K562 (cell line): Measurements from ENCODE around the gene ZNF334. TPM values are rescaled to one million over a fixed set of nuclear protein-coding genes. Genes with fewer than 3 reads are reported as not detected.

Source experiments
- ATAC-seq: fragments of 200-7000 bp; cut with Tn5 transposase; 3 replicates; pipeline ENCODE4 v1.9.1; 2020; ENCODE audit warnings: moderate library complexity
- BruUV-seq: library from RNA; stranded (reverse); fragments of 400-500 nt; replicated peaks from 2 replicates; lab custom pipeline; 2021; lab: Mats Ljungman, UMichigan
- CTCF ChIA-PET: fragments of 300-600 bp; formaldehyde crosslinking; extraction: SDS; loops from one replicate; lab custom pipeline; 2021; ENCODE audit warnings: low intra/inter-chr PET ratio; lab: Yijun Ruan, JAX
- POLR2A ChIA-PET: fragments of 300-600, 350-650 bp; sonication (Branson Sonifier 250); formaldehyde crosslinking; extraction: SDS; loops from one replicate; lab custom pipeline; 2021; ENCODE audit warnings: antibody characterized with exemption, inconsistent platforms; lab: Yijun Ruan, JAX
- DNase-seq, 4 experiments: peaks; one replicate each; pipeline versions ENCODE4 v3.0.0 to v3.0.0-alpha.2; 2011 to 2018; ENCODE audit warnings: low spot score in 3 of 4, mixed read lengths in 3 of 4; ENCODE audit errors: extremely low read depth in 1 of 4
- FAIRE-seq: peaks from 2 replicates; lab custom pipeline; 2011; peaks lifted over from hg19 to GRCh38; lab: Jason Lieb, UNC
- H2AFZ ChIP-seq: 2 replicates; pipeline ENCODE4 v1.6.0; 2011; ENCODE audit warnings: low read depth, low read length, control low read depth, inconsistent platforms
- H3K27ac ChIP-seq: fragments of 200-600 bp; 3 replicates; pipeline ENCODE4 v1.8.0; 2011; ENCODE audit warnings: low read depth, mild to moderate bottlenecking, control low read depth, inconsistent platforms, low read length, moderate library complexity, mixed read lengths; ENCODE audit errors: extremely low read depth
- H3K27me3 ChIP-seq, 2 experiments: fragments of 300-600 bp in 1 of 2; 2 replicates in 1 of 2; 3 replicates in 1 of 2; pipeline versions ENCODE4 v1.6.0 to v1.8.0; 2011; ENCODE audit warnings: inconsistent platforms in 2 of 2, low read length in 2 of 2, mild to moderate bottlenecking in 1 of 2, mixed read lengths in 1 of 2, moderate library complexity in 1 of 2; ENCODE audit not compliant: control insufficient read depth in 2 of 2, insufficient read depth in 2 of 2
- H3K36me3 ChIP-seq: fragments of 300-600 bp; 3 replicates; pipeline ENCODE4 v1.8.0; 2011; ENCODE audit warnings: mild to moderate bottlenecking, low read length, inconsistent platforms; ENCODE audit not compliant: control insufficient read depth, insufficient read depth
- H3K4me1 ChIP-seq, 2 experiments: fragments of 200-600 bp in 1 of 2; replicated peaks in 1 of 2; 2 replicates in 1 of 2; 3 replicates in 1 of 2; pipeline versions ENCODE4 v1.5.1 to v1.8.0; 2011; ENCODE audit warnings: inconsistent platforms in 2 of 2, low read length in 2 of 2, mild to moderate bottlenecking in 1 of 2, mixed read lengths in 1 of 2, moderate library complexity in 1 of 2; ENCODE audit not compliant: control insufficient read depth in 2 of 2, insufficient read depth in 2 of 2
- H3K4me2 ChIP-seq: 2 replicates; pipeline ENCODE4 v1.6.1; 2011; ENCODE audit warnings: low read length, control low read depth, inconsistent platforms, mixed read lengths; ENCODE audit not compliant: insufficient read depth
- H3K4me3 ChIP-seq: fragments of 200-600 bp; sonication (generic), shearing (Covaris generic); 2 replicates; pipeline ENCODE4 v1.5.1; 2016; ENCODE audit warnings: control low read depth, inconsistent platforms
- H3K79me2 ChIP-seq: fragments of 200-600 bp; 3 replicates; pipeline ENCODE4 v1.8.0; 2011; ENCODE audit warnings: low read length, inconsistent platforms; ENCODE audit not compliant: control insufficient read depth, insufficient read depth
- H3K9ac ChIP-seq, 2 experiments: 2 replicates each; pipeline versions ENCODE4 v1.6.0 to v1.6.1; 2011; ENCODE audit warnings: low read depth in 2 of 2, low read length in 2 of 2, control low read depth in 1 of 2, inconsistent platforms in 1 of 2, mild to moderate bottlenecking in 1 of 2, mixed read lengths in 1 of 2; ENCODE audit not compliant: insufficient read depth in 1 of 2
- H3K9me1 ChIP-seq: one replicate; pipeline ENCODE4 v1.6.0; 2011; ENCODE audit warnings: inconsistent platforms, mild to moderate bottlenecking, low read length, moderate library complexity; ENCODE audit not compliant: control insufficient read depth, insufficient read depth
- H3K9me3 ChIP-seq: replicated peaks from 2 replicates; pipeline ENCODE4 v1.5.1; 2011; ENCODE audit warnings: low read depth, low read length, inconsistent platforms; ENCODE audit not compliant: control insufficient read depth, insufficient read depth
- H4K20me1 ChIP-seq: replicated peaks from 2 replicates; pipeline ENCODE4 v1.6.1; 2011; ENCODE audit warnings: low read length, inconsistent platforms, mixed read lengths; ENCODE audit not compliant: control insufficient read depth, insufficient read depth
- C11orf30 ChIP-seq: fragments of 450-650 bp; IDR thresholded peaks from 2 replicates; pipeline ENCODE4 v1.6.1; 2016; ENCODE audit warnings: low read depth, mild to moderate bottlenecking
- CHD2 ChIP-seq: IDR thresholded peaks from 2 replicates; pipeline ENCODE4 v1.6.1; 2011; ENCODE audit warnings: low read depth, low read length
- CREM ChIP-seq: IDR thresholded peaks from 2 replicates; pipeline ENCODE4 v1.6.1; 2014; ENCODE audit warnings: antibody characterized with exemption, low read depth
- LARP7 ChIP-seq: fragments of 450-650 bp; IDR thresholded peaks from 2 replicates; pipeline ENCODE4 v1.6.1; 2016
- MAFF ChIP-seq: IDR thresholded peaks from 2 replicates; pipeline ENCODE4 v1.6.1; 2012; ENCODE audit warnings: low read length, improper control_type of control experiment
- MAFG ChIP-seq: fragments of 450-650 bp; conservative IDR thresholded peaks from 2 replicates; pipeline ENCODE4 v1.6.1; 2016; ENCODE audit warnings: missing genetic modification characterization, missing compliant biosample characterization
- MEIS2 ChIP-seq: fragments of 450-650 bp; IDR thresholded peaks from 2 replicates; pipeline ENCODE4 v1.6.1; 2014; ENCODE audit warnings: mild to moderate bottlenecking; ENCODE audit not compliant: partially characterized antibody
- NFE2 ChIP-seq: IDR thresholded peaks from 2 replicates; pipeline ENCODE4 v1.6.1; 2014; ENCODE audit warnings: antibody characterized with exemption, low read depth
- TEAD1 ChIP-seq, 2 experiments: fragments of 450-650 bp in 1 of 2; sonication (generic) in 1 of 2; formaldehyde crosslinking; IDR thresholded peaks; 2 replicates each; pipeline versions ENCODE4 v1.4.0 to v1.8.0; 2020 to 2022; ENCODE audit warnings: mild to moderate bottlenecking in 2 of 2, missing genetic modification reagents in 1 of 2
- ZNF316 ChIP-seq: fragments of 450-650 bp; IDR thresholded peaks from 2 replicates; pipeline ENCODE4 v1.6.1; 2016
- ZSCAN32 ChIP-seq: fragments of 450-650 bp; formaldehyde crosslinking; IDR thresholded peaks from 2 replicates; pipeline ENCODE4 v1.4.0; 2020; ENCODE audit warnings: mild to moderate bottlenecking, moderate library complexity
- WGBS: fragments of 100-300 bp; shearing (Covaris generic); methylation state at CpG from one replicate; pipeline ENCODE4 v1.1.6; 2016; ENCODE audit warnings: low coverage, mixed read lengths; ENCODE audit not compliant: insufficient coverage; ENCODE audit errors: missing lambda C conversion rate; 5-methylcytosine and 5-hydroxymethylcytosine counted together
- in situ Hi-C: fragments of 300-500 bp; cut with MboI; formaldehyde crosslinking; loops from 4 replicates; pipeline ENCODE4 v1.15.0; 2018; ENCODE audit warnings: inconsistent platforms, mixed read lengths
- intact Hi-C: fragments of 100-400 bp; cut with micrococcal nuclease; formaldehyde crosslinking; loops from 2 replicates; pipeline ENCODE4 v1.14.2; 2022
- polyA plus RNA-seq, 8 experiments: library from polyadenylated mRNA; depleted of rRNA in 4 of 8; stranded (reverse) in 5 of 8; unstranded in 3 of 8; fragments of >200 nt; fragmentation: Nextera tagmentation in 2 of 8; fragmentation: Illumina TruSeq in 1 of 8; extraction: Ambion mirVana in 2 of 8; extraction: Trizol in 1 of 8; gene quantifications; 2 replicates each; pipeline versions ENCODE4 v1.2.1 to v1.2.3, GENCODE V29; 2011 to 2014; ENCODE audit warnings: inconsistent platforms in 1 of 8, missing spikeins in 1 of 8
- total RNA-seq, 7 experiments: library from RNA; depleted of rRNA in 6 of 7; stranded (reverse); fragments of >200 nt in 6 of 7; fragmentation: Illumina TruSeq in 2 of 7; extraction: Trizol in 2 of 7; gene quantifications; 2 replicates each; pipeline versions ENCODE4 v1.2.1 to v1.2.3, GENCODE V29; 2011 to 2021; ENCODE audit warnings: low replicate concordance in 1 of 7
- TF ChIP-seq, protein P1 (sequence below): sonication (generic); formaldehyde crosslinking; IDR thresholded peaks from 2 replicates; pipeline ENCODE4 v1.8.1; 2023; ENCODE audit warnings: mild to moderate bottlenecking, missing genetic modification reagents
- TF ChIP-seq, protein P2 (sequence below), 2 experiments: IDR thresholded peaks in 1 of 2; conservative IDR thresholded peaks in 1 of 2; 2 replicates each; pipeline ENCODE4 v1.6.1; 2016; ENCODE audit warnings: low read depth in 2 of 2, mild to moderate bottlenecking in 1 of 2, missing compliant biosample characterization in 1 of 2, missing genetic modification characterization in 1 of 2, moderate library complexity in 1 of 2

The ZNF334 gene
- total and polyA plus RNA-seq, 9 of the 15 experiments (the other 6 are each of a cell fraction or from before 2014, with no cell fraction given): 0.06 to 0.27 (median 0.21) TPM; not detected in 1

DNA sequence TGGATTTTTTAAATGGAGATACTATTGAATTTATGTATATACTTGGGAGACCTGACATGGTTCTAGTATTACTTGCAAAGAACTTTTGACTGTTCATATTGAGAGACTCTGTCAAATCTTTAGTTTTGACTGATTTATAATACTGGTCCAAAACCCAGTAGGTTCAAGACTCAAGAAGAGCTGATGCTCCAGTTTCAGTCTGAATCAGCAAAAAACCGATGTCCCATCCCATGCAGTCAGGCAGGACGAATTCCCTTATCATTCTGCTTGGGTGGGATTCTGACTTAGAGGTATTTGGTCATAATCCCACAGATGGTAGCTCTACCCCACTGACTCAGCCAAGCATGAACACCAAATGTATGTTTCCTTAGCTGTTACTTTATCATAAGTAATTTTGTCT lies 29.5 kb downstream of the ZNF334 start:
- H3K4me2 ChIP-seq: no peak overlapping the region
- H3K4me3 ChIP-seq: no peak overlapping the region
- FAIRE-seq: no peak
- TF ChIP-seq C11orf30 (peak; percentile 8; the same call in 1 of the 2 replicates), MAFF (peak; percentile 16; the same call in 1 of the 2 replicates), ZNF316 (0 out of 2 replicates have a peak, but pooled peaks have one; percentile 39)
- TF ChIP-seq, protein P1, sequence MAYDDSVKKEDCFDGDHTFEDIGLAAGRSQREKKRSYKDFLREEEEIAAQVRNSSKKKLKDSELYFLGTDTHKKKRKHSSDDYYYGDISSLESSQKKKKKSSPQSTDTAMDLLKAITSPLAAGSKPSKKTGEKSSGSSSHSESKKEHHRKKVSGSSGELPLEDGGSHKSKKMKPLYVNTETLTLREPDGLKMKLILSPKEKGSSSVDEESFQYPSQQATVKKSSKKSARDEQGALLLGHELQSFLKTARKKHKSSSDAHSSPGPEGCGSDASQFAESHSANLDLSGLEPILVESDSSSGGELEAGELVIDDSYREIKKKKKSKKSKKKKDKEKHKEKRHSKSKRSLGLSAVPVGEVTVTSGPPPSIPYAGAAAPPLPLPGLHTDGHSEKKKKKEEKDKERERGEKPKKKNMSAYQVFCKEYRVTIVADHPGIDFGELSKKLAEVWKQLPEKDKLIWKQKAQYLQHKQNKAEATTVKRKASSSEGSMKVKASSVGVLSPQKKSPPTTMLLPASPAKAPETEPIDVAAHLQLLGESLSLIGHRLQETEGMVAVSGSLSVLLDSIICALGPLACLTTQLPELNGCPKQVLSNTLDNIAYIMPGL (CRISPR knock-in tag): no peak
- 0% methylated on average over 2 of the region's 2 CpGs for WGBS
- H3K9me3 ChIP-seq: no peaks in the 10 kb centered on the region
- H3K79me2 ChIP-seq: no peaks in the 10 kb centered on the region
- ChIA-PET POLR2A (interaction anchor here (0.7 kb wide), 1 partner anchor 36 kb away, joined by 3 read pairs; no protein-coding TSS in a partner anchor), CTCF (no interaction called here)
- H2AFZ ChIP-seq: no peak overlapping the region
- H3K4me1 ChIP-seq: no peaks in the 10 kb centered on the region
- intact Hi-C loops: no loop called here
- H3K9ac ChIP-seq: no peak overlapping the region
- peaks cover 4% of the 10 kb centered on the region; the same call in 1 of the 2 replicates for H4K20me1 ChIP-seq
- no peaks in the 10 kb centered on the region for H3K36me3 ChIP-seq
- no peak for DNase-seq
- no peak overlapping the region for H3K27ac ChIP-seq
- no TSS peak for BruUV-seq
- no peaks in the 10 kb centered on the region for H3K9me1 ChIP-seq
- no peak for ATAC-seq
- peaks cover 0 to 4% of the 10 kb centered on the region in 2 experiments; a peak in 1 of 5 replicates for H3K27me3 ChIP-seq
- in situ Hi-C loops: no loop called here

DNA sequence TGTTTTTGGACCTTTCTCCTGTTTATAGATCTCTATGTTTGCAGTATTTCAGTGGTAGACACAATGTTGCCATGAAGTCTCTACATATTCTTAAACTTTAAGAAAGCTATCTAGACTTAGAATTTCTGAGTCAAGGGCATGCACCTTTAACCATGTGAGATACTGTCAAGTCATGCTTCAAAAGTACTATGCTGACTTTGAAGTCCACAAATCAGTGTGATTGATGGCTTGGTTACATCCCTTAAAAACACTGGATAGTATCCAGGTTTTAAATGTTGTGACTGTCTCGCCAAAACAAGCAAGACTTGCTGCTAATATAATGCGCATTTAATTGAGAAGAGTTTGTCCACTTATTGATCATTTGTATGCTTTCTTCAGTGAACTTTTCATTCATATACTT lies 30.5 kb downstream of the ZNF334 start:
- Histone ChIP-seq H3K9ac (no peak overlapping the region), H3K4me2 (no peak overlapping the region), H3K36me3 (no peaks in the 10 kb centered on the region), H3K4me3 (no peak overlapping the region), H3K79me2 (no peaks in the 10 kb centered on the region), H3K27ac (no peak overlapping the region), H3K9me3 (no peaks in the 10 kb centered on the region), H3K4me1 (no peaks in the 10 kb centered on the region), H3K27me3 (peaks cover 0 to 4% of the 10 kb centered on the region in 2 experiments; a peak in 1 of 5 replicates), H3K9me1 (no peaks in the 10 kb centered on the region), H4K20me1 (peaks cover 4% of the 10 kb centered on the region; the same call in 1 of the 2 replicates), H2AFZ (no peak overlapping the region)
- ChIA-PET CTCF (no interaction called here), POLR2A (no interaction called here)
- DNase-seq (no peak), ATAC-seq (no peak), FAIRE-seq (no peak)
- no TSS peak for BruUV-seq
- intact Hi-C loops (no loop called here), in situ Hi-C loops (no loop called here)
- WGBS: 6% methylated on average over 2 of the region's 2 CpGs
- TF ChIP-seq, protein P2, sequence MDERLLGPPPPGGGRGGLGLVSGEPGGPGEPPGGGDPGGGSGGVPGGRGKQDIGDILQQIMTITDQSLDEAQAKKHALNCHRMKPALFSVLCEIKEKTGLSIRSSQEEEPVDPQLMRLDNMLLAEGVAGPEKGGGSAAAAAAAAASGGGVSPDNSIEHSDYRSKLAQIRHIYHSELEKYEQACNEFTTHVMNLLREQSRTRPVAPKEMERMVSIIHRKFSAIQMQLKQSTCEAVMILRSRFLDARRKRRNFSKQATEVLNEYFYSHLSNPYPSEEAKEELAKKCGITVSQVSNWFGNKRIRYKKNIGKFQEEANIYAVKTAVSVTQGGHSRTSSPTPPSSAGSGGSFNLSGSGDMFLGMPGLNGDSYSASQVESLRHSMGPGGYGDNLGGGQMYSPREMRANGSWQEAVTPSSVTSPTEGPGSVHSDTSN (CRISPR knock-in tag; IDR thresholded peaks at IDR 0.05; ENCODE audit: low read depth): no peak
- TF ChIP-seq, protein P2 (tag; conservative IDR thresholded peaks at IDR 0.05; ENCODE audit: low read depth): peak; percentile 86
- TF ChIP-seq ZSCAN32 (CRISPR knock-in tag): no peak
- no peak for TF ChIP-seq CHD2
- TF ChIP-seq TEAD1 (CRISPR knock-in tag; IDR thresholded peaks at IDR 0.05): no peak
- peak; percentile 70 for TF ChIP-seq MAFG (tag)
- TF ChIP-seq MEIS2: peak; percentile 85
- peak; percentile 50; the same call in 1 of the 2 replicates for TF ChIP-seq NFE2
- TF ChIP-seq CREM: no peak
- TF ChIP-seq LARP7: no peak
